Chondrocyte (in vitro differentiated cells): ENCODE results near the gene COL21A1. TPM values are rescaled to one million over a fixed set of nuclear protein-coding genes. Genes with fewer than 3 reads are reported as not detected.

Source experiments
- DNase-seq: peaks from one replicate; pipeline ENCODE4 v3.0.0; 2021; ENCODE audit warnings: mixed read lengths, low spot score
- H3K27ac Mint-ChIP-seq: one replicate; pipeline ENCODE4 v1.8.0; 2021; ENCODE audit warnings: mild to moderate bottlenecking, moderate library complexity, mixed read lengths; ENCODE audit not compliant: unreplicated experiment
- H3K27me3 Mint-ChIP-seq: 2 replicates; pipeline ENCODE4 v1.8.0; 2021; ENCODE audit warnings: low read depth, mixed read lengths
- H3K36me3 Mint-ChIP-seq: 2 replicates; pipeline ENCODE4 v1.8.0; 2021; ENCODE audit warnings: low read depth, mixed read lengths
- H3K4me1 Mint-ChIP-seq: 2 replicates; pipeline ENCODE4 v1.8.0; 2021; ENCODE audit warnings: low read depth, mild to moderate bottlenecking, mixed read lengths
- H3K4me3 Mint-ChIP-seq: one replicate; pipeline ENCODE4 v1.8.0; 2021; ENCODE audit warnings: mild to moderate bottlenecking, moderate library complexity, mixed read lengths; ENCODE audit not compliant: unreplicated experiment
- H3K9me3 Mint-ChIP-seq: 2 replicates; pipeline ENCODE4 v1.8.0; 2021; ENCODE audit warnings: low read depth, mixed read lengths
- long read RNA-seq: library from polyadenylated mRNA; stranded (forward); transcript quantifications from one replicate; pipeline ENCODE4 v2.0.0, GENCODE V29; 2021
- total RNA-seq: library from RNA; stranded (reverse); gene quantifications from 3 replicates; pipeline ENCODE4 v1.2.1, GENCODE V29; 2021
- TF ChIP-seq, protein P1 (sequence below): fragments of 200-600 bp; sonication (generic); IDR thresholded peaks from 2 replicates; pipeline ENCODE4 v1.5.0; 2021; ENCODE audit warnings: antibody characterized with exemption, mild to moderate bottlenecking, moderate library complexity

The COL21A1 gene
- 68.9 to 173 TPM (median 76.2 TPM) in 3 replicates for total RNA-seq
- long read RNA-seq, partial matches to known transcripts, result 4 of 33 reads
- long read RNA-seq, other reads (novel, unspliced or antisense), result 29 of 33 reads

DNA sequence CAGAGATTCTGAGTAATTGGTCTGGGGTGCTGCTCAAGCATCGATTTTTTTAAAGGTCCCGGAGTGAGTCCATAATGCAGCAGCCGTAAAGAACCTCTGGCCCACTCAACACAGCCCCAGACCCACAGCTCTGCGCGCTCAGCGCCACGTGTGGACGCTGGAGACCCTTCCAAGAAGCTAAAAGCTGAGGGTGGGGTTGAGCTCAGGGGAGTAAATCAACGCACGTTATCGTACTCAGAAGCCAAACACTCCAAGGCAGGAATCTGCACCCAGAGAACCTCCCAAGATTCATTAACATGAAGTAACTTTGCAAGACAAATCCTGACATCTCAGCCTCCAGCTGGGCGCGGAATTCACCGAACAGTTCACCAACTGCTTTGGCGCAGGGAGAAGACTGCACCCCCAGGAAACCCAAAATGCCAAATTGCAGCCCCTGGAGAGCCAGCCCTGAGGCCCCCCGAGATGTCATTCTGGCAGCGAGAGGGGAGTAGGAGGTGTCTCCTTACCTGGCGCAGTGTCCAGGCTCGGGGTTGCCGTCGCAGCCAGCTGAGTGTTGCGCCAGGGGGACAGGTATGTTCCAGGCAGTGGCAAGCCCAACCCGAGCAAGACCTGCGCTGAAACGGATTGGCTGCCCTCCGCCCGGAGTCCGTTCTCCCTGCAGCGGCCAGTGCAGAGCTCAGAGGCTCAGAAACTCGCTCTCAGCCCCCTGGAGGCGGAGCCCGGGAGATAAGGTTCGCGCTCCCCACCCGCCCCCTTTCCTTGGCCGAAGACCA lies at the start of gene COL21A1:
Gene COL21A1 (minus strand): TSS at position 700 of the 773 bp plus-strand sequence. CDS start 64,962 bp downstream, outside the sequence.
- Mint-ChIP-seq H3K27me3 (no peaks in the 10 kb centered on the region), H3K4me3 (peak within 1 kb of the TSS; percentile 83), H3K4me1 (peaks cover 55% of the 10 kb centered on the region), H3K27ac (peak within 1 kb of the TSS; percentile 74), H3K9me3 (no peaks in the 10 kb centered on the region), H3K36me3 (no peaks in the 10 kb centered on the region)
- peak; percentile 90 for DNase-seq
- TF ChIP-seq, protein P1, sequence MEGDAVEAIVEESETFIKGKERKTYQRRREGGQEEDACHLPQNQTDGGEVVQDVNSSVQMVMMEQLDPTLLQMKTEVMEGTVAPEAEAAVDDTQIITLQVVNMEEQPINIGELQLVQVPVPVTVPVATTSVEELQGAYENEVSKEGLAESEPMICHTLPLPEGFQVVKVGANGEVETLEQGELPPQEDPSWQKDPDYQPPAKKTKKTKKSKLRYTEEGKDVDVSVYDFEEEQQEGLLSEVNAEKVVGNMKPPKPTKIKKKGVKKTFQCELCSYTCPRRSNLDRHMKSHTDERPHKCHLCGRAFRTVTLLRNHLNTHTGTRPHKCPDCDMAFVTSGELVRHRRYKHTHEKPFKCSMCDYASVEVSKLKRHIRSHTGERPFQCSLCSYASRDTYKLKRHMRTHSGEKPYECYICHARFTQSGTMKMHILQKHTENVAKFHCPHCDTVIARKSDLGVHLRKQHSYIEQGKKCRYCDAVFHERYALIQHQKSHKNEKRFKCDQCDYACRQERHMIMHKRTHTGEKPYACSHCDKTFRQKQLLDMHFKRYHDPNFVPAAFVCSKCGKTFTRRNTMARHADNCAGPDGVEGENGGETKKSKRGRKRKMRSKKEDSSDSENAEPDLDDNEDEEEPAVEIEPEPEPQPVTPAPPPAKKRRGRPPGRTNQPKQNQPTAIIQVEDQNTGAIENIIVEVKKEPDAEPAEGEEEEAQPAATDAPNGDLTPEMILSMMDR, result peak; percentile 72

DNA sequence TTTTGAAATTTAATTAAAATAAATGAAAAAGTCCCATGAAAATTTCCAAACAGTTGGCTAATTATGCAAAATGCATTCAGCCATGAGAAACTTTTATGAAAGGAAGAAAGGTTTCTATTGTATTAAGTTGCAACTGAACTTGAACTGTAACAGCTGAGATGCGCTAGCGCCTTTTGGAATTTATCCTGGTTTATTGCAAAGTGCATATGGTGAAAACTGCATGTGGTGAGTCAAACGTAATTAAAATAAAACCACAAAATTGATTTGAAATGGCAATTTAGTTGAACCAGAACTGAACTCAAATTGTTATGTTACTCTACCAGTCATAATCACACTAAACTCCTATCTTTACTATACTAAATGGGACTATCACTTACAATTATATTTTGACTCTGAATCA lies 46.4 kb upstream of the COL21A1 start:
- no peaks in the 10 kb centered on the region for H3K27me3 Mint-ChIP-seq
- DNase-seq, result no peak

DNA sequence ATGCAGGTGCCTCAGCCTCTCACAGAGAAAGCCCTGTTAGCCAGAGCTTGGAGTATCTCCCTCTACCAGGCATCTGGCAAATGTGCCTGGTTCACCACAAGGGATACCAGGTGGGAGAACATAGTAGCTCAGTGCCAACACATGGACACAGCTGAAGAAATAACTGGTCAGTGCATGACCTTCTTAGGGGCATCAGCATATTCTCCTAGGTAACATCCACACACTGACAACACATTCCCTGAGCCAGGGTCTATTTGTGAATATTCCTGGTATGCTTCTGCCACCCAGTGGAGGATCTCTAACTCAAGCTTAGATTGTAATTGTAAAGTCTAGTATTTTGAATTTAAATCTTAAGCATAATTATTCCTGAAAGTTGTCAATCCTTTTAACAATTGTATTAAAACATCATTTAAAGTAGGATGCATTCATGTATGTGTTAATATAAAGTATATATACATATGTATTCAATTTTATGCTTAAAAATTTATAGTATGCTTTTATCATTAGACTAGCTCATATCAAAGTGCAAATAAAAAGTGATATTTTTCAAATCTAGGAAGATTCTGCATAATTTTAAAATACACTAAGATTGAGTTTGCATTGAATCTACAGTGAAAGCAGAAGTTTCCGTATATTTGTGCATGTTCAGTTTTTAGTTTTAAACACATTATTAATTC lies 45.3 kb upstream of the COL21A1 start:
- TF ChIP-seq, protein P1, result peak; percentile 95
- H3K4me1 Mint-ChIP-seq, result peaks cover 24% of the 10 kb centered on the region
- no peaks in the 10 kb centered on the region for H3K36me3 Mint-ChIP-seq
- peaks cover under 1% of the 10 kb centered on the region for H3K9me3 Mint-ChIP-seq
- H3K27ac Mint-ChIP-seq, result no peak overlapping the region
- no peak overlapping the region for H3K4me3 Mint-ChIP-seq
- DNase-seq, result no peak
- no peaks in the 10 kb centered on the region for H3K27me3 Mint-ChIP-seq

More for the DNA sequence above, 46.4 kb upstream of the COL21A1 start:
- no peaks in the 10 kb centered on the region for H3K9me3 Mint-ChIP-seq
- H3K4me1 Mint-ChIP-seq, result peaks cover 33% of the 10 kb centered on the region
- no peak overlapping the region for H3K27ac Mint-ChIP-seq
- H3K36me3 Mint-ChIP-seq, result no peaks in the 10 kb centered on the region
- no peak overlapping the region for H3K4me3 Mint-ChIP-seq
- TF ChIP-seq, protein P1, result no peak

DNA sequence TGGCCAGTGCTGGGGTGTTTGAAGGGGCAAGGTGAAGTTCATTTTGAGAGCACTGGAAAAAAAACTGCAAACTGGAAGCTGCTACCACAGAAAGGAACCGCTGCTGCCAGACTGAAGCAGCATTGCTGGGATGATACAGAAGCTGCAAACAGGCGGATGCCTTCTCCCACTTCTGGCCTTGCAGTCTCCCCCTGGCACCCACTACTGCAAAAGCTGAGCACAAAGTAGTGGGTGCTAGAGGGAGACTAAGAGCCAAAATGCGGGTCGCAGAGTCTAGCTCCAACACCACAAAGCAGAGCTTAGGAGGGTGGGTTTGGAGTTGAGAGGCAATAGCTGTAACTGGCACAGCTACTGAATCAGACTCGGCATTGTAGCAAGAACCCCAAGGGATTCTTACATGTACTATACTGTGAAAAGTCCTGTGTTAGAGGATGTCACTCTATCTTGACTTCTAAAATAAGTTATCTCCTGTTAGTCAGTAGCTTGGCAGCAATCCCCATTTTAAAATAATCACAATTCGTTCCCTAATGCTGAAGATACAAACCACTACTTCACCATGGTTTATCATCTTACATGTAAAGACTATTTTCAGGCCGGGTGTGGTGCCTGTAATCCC lies 44.0 kb upstream of the COL21A1 start:
- Mint-ChIP-seq H3K4me1 (peaks cover 14% of the 10 kb centered on the region), H3K27me3 (no peaks in the 10 kb centered on the region), H3K4me3 (no peak overlapping the region), H3K36me3 (no peaks in the 10 kb centered on the region), H3K27ac (no peak overlapping the region), H3K9me3 (peaks cover 4% of the 10 kb centered on the region)
- TF ChIP-seq, protein P1, result no peak
- no peak for DNase-seq

DNA sequence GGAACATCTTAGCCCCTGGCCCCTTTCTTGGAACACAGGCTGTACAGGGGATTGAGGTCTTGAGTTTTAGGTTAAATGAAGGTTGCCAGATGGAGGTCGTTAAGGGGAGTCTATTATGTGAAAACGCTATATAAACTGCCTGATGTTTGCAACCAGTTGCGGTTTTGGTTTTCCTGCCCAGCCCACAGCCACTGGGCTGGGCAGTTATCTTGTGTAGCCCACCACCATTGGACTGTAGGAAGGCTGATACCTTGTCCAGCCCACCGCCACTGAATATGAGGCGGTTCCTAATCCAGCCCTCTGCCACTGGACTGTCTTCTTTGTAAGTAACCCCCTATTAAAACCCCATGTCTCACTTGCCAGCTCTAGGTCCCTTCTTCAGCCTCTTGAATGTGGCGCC lies 42.3 kb upstream of the COL21A1 start:
- Mint-ChIP-seq H3K4me1 (peaks cover 14% of the 10 kb centered on the region), H3K36me3 (peaks cover under 1% of the 10 kb centered on the region), H3K9me3 (peaks cover 8% of the 10 kb centered on the region), H3K4me3 (no peak overlapping the region), H3K27me3 (no peaks in the 10 kb centered on the region), H3K27ac (no peak overlapping the region)
- TF ChIP-seq, protein P1, result no peak
- DNase-seq, result no peak
